HG03025 (cell line): Measurements from ENCODE around the gene CIBAR2.

Experiments used
- ATAC-seq: cut with Tn5 transposase; IDR thresholded peaks from one replicate; pipeline ENCODE4 v1.9.1; 2021; ENCODE audit warnings: mild to moderate bottlenecking, moderate library complexity; ENCODE audit not compliant: unreplicated experiment, low FRiP score

The CIBAR2 gene

GRCh38 chr16:85086347-85087291 is 25.7 kb downstream of the CIBAR2 start:
- no peak for ATAC-seq

- ATAC-seq = no peak
These were observed 26.6 kb downstream of the CIBAR2 start for GRCh38 chr16:85085721-85086120.

GRCh38 chr16:85084841-85085510 is 27.3 kb downstream of the CIBAR2 start:
- ATAC-seq = no peak

- no peak for ATAC-seq
These were observed 29.1 kb downstream of the CIBAR2 start for GRCh38 chr16:85083051-85083639.

- ATAC-seq = no peak
These were observed 29.9 kb downstream of the CIBAR2 start for GRCh38 chr16:85082173-85083050.

- ATAC-seq = no peak
These were observed 30.5 kb downstream of the CIBAR2 start for GRCh38 chr16:85081765-85082164.

- ATAC-seq = no peak
These were observed 31.2 kb downstream of the CIBAR2 start for GRCh38 chr16:85081038-85081437.

GRCh38 chr16:85079785-85080570 is 32.3 kb downstream of the CIBAR2 start:
- ATAC-seq = no peak

- ATAC-seq = no peak
These were observed 33.3 kb downstream of the CIBAR2 start for GRCh38 chr16:85078952-85079351.

- ATAC-seq = no peak
These were observed 34.0 kb downstream of the CIBAR2 start for GRCh38 chr16:85078226-85078625.

GRCh38 chr16:85077576-85078125 is 34.6 kb downstream of the CIBAR2 start:
- no peak for ATAC-seq

GRCh38 chr16:85077039-85077438 is 35.2 kb downstream of the CIBAR2 start:
- no peak for ATAC-seq

- no peak for ATAC-seq
These were observed 36.9 kb downstream of the CIBAR2 start for GRCh38 chr16:85075236-85075924.

GRCh38 chr16:85074225-85074914 is 37.9 kb downstream of the CIBAR2 start:
- ATAC-seq = no peak

GRCh38 chr16:85072947-85073346 is 39.3 kb downstream of the CIBAR2 start:
- no peak for ATAC-seq

- no peak for ATAC-seq
These were observed 40.0 kb downstream of the CIBAR2 start for GRCh38 chr16:85072076-85072860.

GRCh38 chr16:85069171-85069570 is 43.1 kb downstream of the CIBAR2 start:
- no peak for ATAC-seq
